Lower lobe of right lung (tissue), 2 donors: ENCODE data around the gene CFAP20DC. TPM values are rescaled to one million over a fixed set of nuclear protein-coding genes. Genes with fewer than 3 reads are reported as not detected.
A peak's percentile ranks its signal among the peaks of the same experiment; 100 is the strongest.

Experiments
- ATAC-seq, 2 donors: fragments of 200-7000 bp; cut with Tn5 transposase; one replicate each; pipeline ENCODE4 v1.9.1; 2020 to 2022; ENCODE audit warnings: mild to moderate bottlenecking in 2 of 2, moderate library complexity in 2 of 2
- DNase-seq: peaks from one replicate; pipeline ENCODE4 v3.0.0-alpha.2; 2020
- H3K27ac ChIP-seq: fragments of 200-600 bp; one replicate; pipeline ENCODE4 v1.8.0; 2022
- H3K27me3 ChIP-seq: fragments of 200-600 bp; one replicate; pipeline ENCODE4 v1.8.0; 2022; ENCODE audit warnings: low read depth
- H3K36me3 ChIP-seq: fragments of 200-600 bp; one replicate; pipeline ENCODE4 v1.8.0; 2022; ENCODE audit warnings: mild to moderate bottlenecking
- H3K4me1 ChIP-seq: fragments of 200-600 bp; one replicate; pipeline ENCODE4 v1.8.0; 2022
- H3K4me3 ChIP-seq: fragments of 200-600 bp; one replicate; pipeline ENCODE4 v1.8.0; 2022; ENCODE audit warnings: mild to moderate bottlenecking
- H3K9me3 ChIP-seq: fragments of 200-600 bp; one replicate; pipeline ENCODE4 v1.8.0; 2022
- CTCF ChIP-seq: fragments of 200-600 bp; IDR thresholded peaks from one replicate; pipeline ENCODE4 v1.8.0; 2022; ENCODE audit warnings: antibody characterized with exemption, mild to moderate bottlenecking
- intact Hi-C: fragments of 100-400 bp; cut with DNase I; formaldehyde crosslinking; loops from one replicate; pipeline ENCODE4 v1.11.0; 2022
- total RNA-seq: library from RNA; stranded (reverse); fragmentation: NEBNext Ultra II Directional; extraction: Animal tissue kit (Norgen Biotek cat#: 25700); gene quantifications from one replicate; pipeline ENCODE4 v1.2.1, GENCODE V29; 2021
- donor health status: DM: no; HTN: yes; CAD: no; lungs with severe emphysema.

The CFAP20DC gene
- total RNA-seq, 1 donor from 2014 or later = 0.71 TPM

GRCh38 chr3:58924578-58924977 lies 125.2 kb downstream of the CFAP20DC start:
- H3K4me3 ChIP-seq = no peak overlapping the region
- H3K9me3 ChIP-seq = no peaks in the 10 kb centered on the region
- ATAC-seq = no peak
- intact Hi-C loops = no loop called here
- H3K36me3 ChIP-seq = no peaks in the 10 kb centered on the region
- no peak overlapping the region for H3K27ac ChIP-seq
- no peaks in the 10 kb centered on the region for H3K27me3 ChIP-seq
- no peak for DNase-seq
- no peak for TF ChIP-seq CTCF
- H3K4me1 ChIP-seq = no peaks in the 10 kb centered on the region

- H3K4me1 ChIP-seq = peaks cover 13% of the 10 kb centered on the region
- intact Hi-C loops = no loop called here
- H3K27ac ChIP-seq = no peak overlapping the region
- no peak overlapping the region for H3K4me3 ChIP-seq
- no peaks in the 10 kb centered on the region for H3K27me3 ChIP-seq
- no peaks in the 10 kb centered on the region for H3K9me3 ChIP-seq
- H3K36me3 ChIP-seq = no peaks in the 10 kb centered on the region
- TF ChIP-seq CTCF = no peak
- ATAC-seq (no peak), DNase-seq (no peak)
Observed at GRCh38 chr3:58900386-58900785, 149.4 kb downstream of the CFAP20DC start.

- Histone ChIP-seq H3K27me3 (no peaks in the 10 kb centered on the region), H3K9me3 (no peaks in the 10 kb centered on the region), H3K27ac (peak overlapping the region; percentile 39), H3K36me3 (no peaks in the 10 kb centered on the region), H3K4me3 (no peak overlapping the region), H3K4me1 (peaks cover 13% of the 10 kb centered on the region)
- intact Hi-C loops = no loop called here
- no peak for ATAC-seq
- TF ChIP-seq CTCF = no peak
- no peak for DNase-seq
Observed at GRCh38 chr3:58899953-58900298, 149.9 kb downstream of the CFAP20DC start.

- DNase-seq (peak; percentile 54), ATAC-seq (peak; percentile 52 to 76)
- Histone ChIP-seq H3K27ac (peak overlapping the region; percentile 59), H3K4me1 (peaks cover 13% of the 10 kb centered on the region), H3K9me3 (peaks cover 2% of the 10 kb centered on the region), H3K36me3 (no peaks in the 10 kb centered on the region), H3K27me3 (no peaks in the 10 kb centered on the region), H3K4me3 (no peak overlapping the region)
- no peak for TF ChIP-seq CTCF
- intact Hi-C loops = no loop called here
Observed at GRCh38 chr3:58899159-58899952, 150.5 kb downstream of the CFAP20DC start.

- intact Hi-C loops = no loop called here
- Histone ChIP-seq H3K27me3 (no peaks in the 10 kb centered on the region), H3K9me3 (peaks cover 4% of the 10 kb centered on the region), H3K36me3 (no peaks in the 10 kb centered on the region), H3K27ac (no peak overlapping the region), H3K4me1 (peaks cover 13% of the 10 kb centered on the region), H3K4me3 (no peak overlapping the region)
- DNase-seq (no peak), ATAC-seq (no peak)
- TF ChIP-seq CTCF = no peak
Observed at GRCh38 chr3:58898513-58898912, 151.3 kb downstream of the CFAP20DC start.
